ENCODE results near the gene AMPD1. TPM values are rescaled to one million over a fixed set of nuclear protein-coding genes. Genes with fewer than 3 reads are reported as not detected.

The AMPD1 gene
- total RNA-seq, 1 experiment from 2014 or later = not detected

DNA sequence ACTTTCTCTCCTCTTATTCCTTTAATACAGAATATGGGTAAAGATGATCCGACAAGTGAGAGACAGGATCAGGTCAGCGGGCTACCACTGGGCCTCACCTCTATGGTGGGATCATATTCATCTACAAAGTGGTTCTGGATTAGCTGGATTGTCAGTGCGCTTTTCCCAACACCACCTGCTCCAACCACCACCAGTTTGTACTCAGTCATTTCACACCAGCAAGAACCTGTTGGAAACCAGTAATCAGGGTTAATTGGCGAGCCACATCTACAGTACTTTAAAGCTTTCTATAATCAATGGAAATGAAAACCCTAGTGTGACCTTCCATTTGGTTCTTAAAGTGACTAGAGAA is 20.6 kb upstream of the AMPD1 start:
- CTCF ChIA-PET = interaction anchor here (0.5 to 1.6 kb wide), 6 partner anchors 9 to 396 kb away, joined by 3 to 7 read pairs (median 3); no protein-coding TSS in a partner anchor
- intact Hi-C loops (cut with micrococcal nuclease) = loop anchor here (2.0 kb wide), 1 partner anchor 41 kb away; the partner anchor contains the start of gene CSDE1
- peak overlapping the region; percentile 99 for H3K4me3 Mint-ChIP-seq (ENCODE audit: unreplicated experiment)
- POLR2A ChIA-PET = interaction anchor here (0.6 to 3.9 kb wide), 21 partner anchors 9 to 369 kb away, joined by 3 to 43 read pairs (median 4); partner anchors contain the start of genes AMPD1, BCAS2, CSDE1 and DENND2C
- no peaks in the 10 kb centered on the region for H3K27me3 Mint-ChIP-seq (ENCODE audit: insufficient read depth, unreplicated experiment)
- no peaks in the 10 kb centered on the region for H3K9me3 Mint-ChIP-seq (ENCODE audit: unreplicated experiment)
- BruUV-seq (replicated peaks) = TSS peak; percentile 49
- peaks cover 84% of the 10 kb centered on the region for H3K36me3 Mint-ChIP-seq (ENCODE audit: insufficient read depth, unreplicated experiment)
- TF ChIP-seq, protein P1, sequence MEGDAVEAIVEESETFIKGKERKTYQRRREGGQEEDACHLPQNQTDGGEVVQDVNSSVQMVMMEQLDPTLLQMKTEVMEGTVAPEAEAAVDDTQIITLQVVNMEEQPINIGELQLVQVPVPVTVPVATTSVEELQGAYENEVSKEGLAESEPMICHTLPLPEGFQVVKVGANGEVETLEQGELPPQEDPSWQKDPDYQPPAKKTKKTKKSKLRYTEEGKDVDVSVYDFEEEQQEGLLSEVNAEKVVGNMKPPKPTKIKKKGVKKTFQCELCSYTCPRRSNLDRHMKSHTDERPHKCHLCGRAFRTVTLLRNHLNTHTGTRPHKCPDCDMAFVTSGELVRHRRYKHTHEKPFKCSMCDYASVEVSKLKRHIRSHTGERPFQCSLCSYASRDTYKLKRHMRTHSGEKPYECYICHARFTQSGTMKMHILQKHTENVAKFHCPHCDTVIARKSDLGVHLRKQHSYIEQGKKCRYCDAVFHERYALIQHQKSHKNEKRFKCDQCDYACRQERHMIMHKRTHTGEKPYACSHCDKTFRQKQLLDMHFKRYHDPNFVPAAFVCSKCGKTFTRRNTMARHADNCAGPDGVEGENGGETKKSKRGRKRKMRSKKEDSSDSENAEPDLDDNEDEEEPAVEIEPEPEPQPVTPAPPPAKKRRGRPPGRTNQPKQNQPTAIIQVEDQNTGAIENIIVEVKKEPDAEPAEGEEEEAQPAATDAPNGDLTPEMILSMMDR (IDR thresholded peaks at IDR 0.05; ENCODE audit: unreplicated experiment) = no peak
- H3K27ac Mint-ChIP-seq (ENCODE audit: low read depth, unreplicated experiment) = peak overlapping the region; percentile 100
- peaks cover 8% of the 10 kb centered on the region for H3K4me1 Mint-ChIP-seq (ENCODE audit: insufficient read depth, unreplicated experiment)
- no peak for DNase-seq (ENCODE audit: unreplicated experiment)

DNA sequence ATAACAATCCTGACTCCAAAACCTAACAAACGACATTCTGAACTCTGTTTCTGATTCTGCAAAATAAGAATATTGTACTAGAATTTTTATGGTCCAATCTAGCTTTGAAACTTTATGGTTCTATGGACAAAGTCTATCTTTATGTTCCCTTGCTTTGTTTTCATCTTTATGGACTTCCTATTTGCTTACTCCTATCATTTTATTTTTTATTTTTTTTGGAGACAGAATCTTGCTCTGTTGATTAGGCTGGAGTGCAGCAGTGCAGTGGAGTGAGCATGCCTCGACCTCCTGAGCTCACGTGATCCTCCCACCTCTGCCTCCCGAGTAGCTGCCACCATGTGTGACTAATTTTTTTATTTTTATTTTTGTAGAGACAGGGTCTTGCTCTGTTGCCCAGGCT is 17.6 kb upstream of the AMPD1 start:
- no peak for DNase-seq (ENCODE audit: unreplicated experiment)
- Mint-ChIP-seq H3K9me3 (ENCODE audit: unreplicated experiment) (no peaks in the 10 kb centered on the region), H3K4me1 (ENCODE audit: insufficient read depth, unreplicated experiment) (peaks cover 14% of the 10 kb centered on the region), H3K27ac (ENCODE audit: low read depth, unreplicated experiment) (peak overlapping the region; percentile 73), H3K27me3 (ENCODE audit: insufficient read depth, unreplicated experiment) (no peaks in the 10 kb centered on the region), H3K4me3 (ENCODE audit: unreplicated experiment) (no peak overlapping the region), H3K36me3 (ENCODE audit: insufficient read depth, unreplicated experiment) (peaks cover 84% of the 10 kb centered on the region)
- intact Hi-C loops (cut with micrococcal nuclease) = no loop called here
- TF ChIP-seq, protein P1 (IDR thresholded peaks at IDR 0.05; ENCODE audit: unreplicated experiment) = no peak
- ChIA-PET CTCF (interaction anchor here (1.2 to 1.3 kb wide), 2 partner anchors 17 to 41 kb away, joined by 3 to 5 read pairs; partner anchors contain the start of gene AMPD1), POLR2A (interaction anchor here (0.6 to 1.2 kb wide), 2 partner anchors 13 to 513 kb away, joined by 3 to 4 read pairs; no protein-coding TSS in a partner anchor)
- no TSS peak for BruUV-seq (replicated peaks)

DNA sequence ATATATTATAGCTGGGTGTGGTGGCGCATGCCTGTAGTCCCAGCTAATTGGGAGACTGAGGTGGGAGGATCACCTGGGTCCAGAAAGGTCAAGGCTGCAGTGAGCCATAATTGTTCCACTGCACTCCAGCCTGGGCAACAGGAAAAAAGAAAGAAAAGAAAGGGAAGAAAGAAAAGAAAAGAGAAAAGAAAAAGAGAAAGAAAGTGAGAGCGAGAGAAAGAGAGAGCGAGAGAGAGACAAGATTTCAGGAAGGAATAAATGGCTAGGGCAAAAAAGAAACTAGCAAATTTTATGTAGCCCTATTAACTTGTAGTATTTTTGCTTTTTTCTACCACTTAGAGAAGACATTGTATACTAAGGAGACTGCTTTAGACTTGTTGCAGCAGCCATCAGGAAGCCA is 15.0 kb upstream of the AMPD1 start:
- Mint-ChIP-seq H3K27ac (ENCODE audit: low read depth, unreplicated experiment) (no peak overlapping the region), H3K9me3 (ENCODE audit: unreplicated experiment) (no peaks in the 10 kb centered on the region), H3K27me3 (ENCODE audit: insufficient read depth, unreplicated experiment) (no peaks in the 10 kb centered on the region), H3K4me1 (ENCODE audit: insufficient read depth, unreplicated experiment) (peaks cover 5% of the 10 kb centered on the region), H3K36me3 (ENCODE audit: insufficient read depth, unreplicated experiment) (peaks cover 84% of the 10 kb centered on the region), H3K4me3 (ENCODE audit: unreplicated experiment) (no peak overlapping the region)
- DNase-seq (ENCODE audit: unreplicated experiment) = no peak
- CTCF ChIA-PET = no interaction called here
- no TSS peak for BruUV-seq (replicated peaks)
- POLR2A ChIA-PET = interaction anchor here (1.4 kb wide), 1 partner anchor 129 kb away, joined by 3 read pairs; no protein-coding TSS in a partner anchor
- TF ChIP-seq, protein P1 (IDR thresholded peaks at IDR 0.05; ENCODE audit: unreplicated experiment) = no peak
- intact Hi-C loops (cut with micrococcal nuclease) = no loop called here

DNA sequence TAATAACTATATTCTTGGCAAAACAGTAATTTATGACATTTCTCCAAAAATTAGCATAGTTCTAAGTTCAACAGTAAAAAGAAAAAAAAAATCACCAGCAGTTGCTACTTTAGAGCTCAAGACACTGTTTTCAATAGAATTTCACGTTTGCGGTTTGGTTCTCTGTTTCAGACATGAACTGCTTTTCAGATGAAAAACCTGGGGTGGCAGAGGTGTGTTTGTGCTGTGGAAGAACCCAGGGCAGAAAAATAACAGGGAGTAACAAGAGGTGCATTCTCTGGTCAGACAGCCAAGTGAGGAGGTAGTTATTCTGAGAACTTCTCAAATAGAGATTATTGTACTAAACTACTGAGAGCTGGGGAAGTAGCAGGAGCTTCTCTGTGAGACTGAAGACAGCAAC is 12.3 kb upstream of the AMPD1 start:
- no peaks in the 10 kb centered on the region for H3K9me3 Mint-ChIP-seq (ENCODE audit: unreplicated experiment)
- TF ChIP-seq, protein P1 (IDR thresholded peaks at IDR 0.05; ENCODE audit: unreplicated experiment) = no peak
- BruUV-seq (replicated peaks) = no TSS peak
- H3K27me3 Mint-ChIP-seq (ENCODE audit: insufficient read depth, unreplicated experiment) = no peaks in the 10 kb centered on the region
- H3K4me1 Mint-ChIP-seq (ENCODE audit: insufficient read depth, unreplicated experiment) = peaks cover 5% of the 10 kb centered on the region
- no peak overlapping the region for H3K4me3 Mint-ChIP-seq (ENCODE audit: unreplicated experiment)
- intact Hi-C loops (cut with micrococcal nuclease) = no loop called here
- CTCF ChIA-PET = interaction anchor here (0.9 to 1.2 kb wide), 2 partner anchors 9 to 35 kb away, joined by 3 to 4 read pairs; partner anchors contain the start of gene NRAS
- no peak overlapping the region for H3K27ac Mint-ChIP-seq (ENCODE audit: low read depth, unreplicated experiment)
- POLR2A ChIA-PET = interaction anchor here (0.7 to 3.4 kb wide), 3 partner anchors 8 to 127 kb away, joined by 3 to 13 read pairs (median 3); partner anchors contain the start of gene NRAS
- DNase-seq (ENCODE audit: unreplicated experiment) = no peak
- peaks cover 73% of the 10 kb centered on the region for H3K36me3 Mint-ChIP-seq (ENCODE audit: insufficient read depth, unreplicated experiment)
